SK-N-SH (cell line): ENCODE measurements around the gene ANKRD44. TPM values are rescaled to one million over a fixed set of nuclear protein-coding genes. Genes with fewer than 3 reads are reported as not detected.

Source experiments
- CTCF ChIA-PET: fragments of 300-600, 350-600 bp; formaldehyde crosslinking; extraction: SDS; loops from one replicate; lab custom pipeline; 2021; lab: Yijun Ruan, JAX
- POLR2A ChIA-PET: fragments of 350-600 bp; sonication (Branson Sonifier 250); formaldehyde crosslinking; extraction: SDS; loops from one replicate; lab custom pipeline; 2020; ENCODE audit warnings: antibody characterized with exemption, inconsistent platforms; lab: Yijun Ruan, JAX
- DNase-seq: peaks from one replicate; pipeline ENCODE4 v3.0.0; 2012
- H2AFZ ChIP-seq: fragments of 200-600 bp; sonication (generic); 2 replicates; pipeline ENCODE4 v1.8.1; 2016; ENCODE audit warnings: antibody characterized with exemption, mild to moderate bottlenecking, low read depth
- H3F3A ChIP-seq: fragments of 200-600 bp; sonication (generic); replicated peaks from 2 replicates; pipeline ENCODE3; 2016; ENCODE audit warnings: antibody characterized with exemption, mild to moderate bottlenecking; ENCODE audit not compliant: insufficient read depth
- H3K27ac ChIP-seq, 2 experiments: fragments of 200-500 bp in 1 of 2; fragments of 200-600 bp in 1 of 2; sonication (Bioruptor generic) in 1 of 2; sonication (generic), shearing (Covaris generic) in 1 of 2; 2 replicates each; pipeline versions ENCODE4 v1.5.1 to v1.6.1; 2014 to 2016; ENCODE audit warnings: low read depth in 2 of 2, inconsistent platforms in 1 of 2, low read length in 1 of 2, mild to moderate bottlenecking in 1 of 2, mixed read lengths in 1 of 2
- H3K27me3 ChIP-seq: fragments of 200-600 bp; sonication (generic), shearing (Covaris generic); 2 replicates; pipeline ENCODE4 v1.6.1; 2016; ENCODE audit warnings: mixed run types; ENCODE audit not compliant: insufficient read depth
- H3K36me3 ChIP-seq, 2 experiments: fragments of 200-500 bp in 1 of 2; fragments of 200-600 bp in 1 of 2; sonication (Bioruptor generic) in 1 of 2; sonication (generic) in 1 of 2; replicated peaks in 1 of 2; 2 replicates each; pipeline versions ENCODE3 to v1.5.1; 2014 to 2016; ENCODE audit warnings: low read length in 1 of 2, mild to moderate bottlenecking in 1 of 2; ENCODE audit not compliant: insufficient read depth in 2 of 2, control insufficient read depth in 1 of 2
- H3K4me1 ChIP-seq, 2 experiments: fragments of 200-500 bp in 1 of 2; fragments of 200-600 bp in 1 of 2; sonication (Bioruptor generic) in 1 of 2; sonication (generic), shearing (Covaris generic) in 1 of 2; 2 replicates each; pipeline versions ENCODE4 v1.5.1 to v1.6.1; 2014 to 2016; ENCODE audit warnings: low read depth in 1 of 2, low read length in 1 of 2, mixed run types in 1 of 2; ENCODE audit not compliant: insufficient read depth in 2 of 2, control insufficient read depth in 1 of 2
- H3K4me2 ChIP-seq: fragments of 200-600 bp; sonication (generic), shearing (Covaris generic); 2 replicates; pipeline ENCODE4 v1.6.1; 2017; ENCODE audit warnings: mixed run types
- H3K4me3 ChIP-seq, 2 experiments: fragments of 200-500 bp in 1 of 2; fragments of 200-600 bp in 1 of 2; sonication (Bioruptor generic) in 1 of 2; sonication (generic), shearing (Covaris generic) in 1 of 2; 2 replicates each; pipeline versions ENCODE4 v1.5.1 to v1.8.1; 2014 to 2016; ENCODE audit warnings: low read depth in 2 of 2, inconsistent platforms in 1 of 2, low read length in 1 of 2, mild to moderate bottlenecking in 1 of 2, mixed read lengths in 1 of 2, moderate library complexity in 1 of 2
- H3K79me2 ChIP-seq: fragments of 200-600 bp; sonication (generic); 2 replicates; pipeline ENCODE4 v1.8.1; 2017; ENCODE audit warnings: mild to moderate bottlenecking; ENCODE audit not compliant: insufficient read depth
- H3K9ac ChIP-seq: fragments of 200-600 bp; sonication (generic); 2 replicates; pipeline ENCODE4 v1.6.1; 2017; ENCODE audit warnings: mixed run types
- H3K9me2 ChIP-seq: fragments of 200-600 bp; sonication (generic); 2 replicates; pipeline ENCODE4 v1.6.1; 2017; ENCODE audit warnings: mixed run types
- H3K9me3 ChIP-seq: fragments of 200-600 bp; sonication (generic); 2 replicates; pipeline ENCODE4 v1.6.1; 2017; ENCODE audit warnings: mixed run types, mild to moderate bottlenecking, moderate library complexity
- H4K20me1 ChIP-seq: fragments of 200-600 bp; sonication (generic); 2 replicates; pipeline ENCODE4 v1.6.1; 2017; ENCODE audit warnings: mild to moderate bottlenecking, mixed run types; ENCODE audit not compliant: insufficient read depth
- EP300 ChIP-seq, 2 experiments: IDR thresholded peaks; 2 replicates each; pipeline versions ENCODE4 v1.4.0 to v1.6.1; 2012; ENCODE audit warnings: borderline replicate concordance in 1 of 2, low read depth in 1 of 2, low read length in 1 of 2
- EZH2phosphoT487 ChIP-seq: fragments of 200-600 bp; sonication (generic); IDR thresholded peaks from 2 replicates; pipeline ENCODE4 v1.6.1; 2017; ENCODE audit warnings: low read depth, mixed run types, mild to moderate bottlenecking, antibody characterized with exemption, moderate library complexity, borderline replicate concordance
- FOSL2 ChIP-seq: IDR thresholded peaks from 2 replicates; pipeline ENCODE4 v1.4.0; 2012; ENCODE audit warnings: low read depth, mild to moderate bottlenecking, moderate library complexity, borderline replicate concordance
- GABPA ChIP-seq: IDR thresholded peaks from 2 replicates; pipeline ENCODE4 v1.4.0; 2012; ENCODE audit warnings: low read depth, mild to moderate bottlenecking
- JUND ChIP-seq: IDR thresholded peaks from 2 replicates; pipeline ENCODE4 v1.4.0; 2012
- MEF2A ChIP-seq: IDR thresholded peaks from 2 replicates; pipeline ENCODE4 v1.4.0; 2012; ENCODE audit warnings: low read depth, borderline replicate concordance
- POLR2AphosphoS5 ChIP-seq: IDR thresholded peaks from 2 replicates; pipeline ENCODE4 v1.6.1; 2012; ENCODE audit warnings: low read depth, low read length
- RAD21 ChIP-seq: IDR thresholded peaks from 2 replicates; pipeline ENCODE4 v1.6.1; 2012; ENCODE audit warnings: mild to moderate bottlenecking, low read length
- SIN3A ChIP-seq: IDR thresholded peaks from 2 replicates; pipeline ENCODE4 v1.6.1; 2012; ENCODE audit warnings: low read depth, mild to moderate bottlenecking, low read length, moderate library complexity, borderline replicate concordance
- TEAD4 ChIP-seq: IDR thresholded peaks from 2 replicates; pipeline ENCODE4 v1.4.0; 2012; ENCODE audit warnings: mild to moderate bottlenecking, borderline replicate concordance; ENCODE audit not compliant: insufficient read depth
- WGBS: methylation state at CpG from one replicate; pipeline ENCODE4 v1.1.6; 2017; ENCODE audit warnings: low lambda C conversion rate; 5-methylcytosine and 5-hydroxymethylcytosine counted together
- polyA plus RNA-seq, 3 experiments: library from polyadenylated mRNA; depleted of rRNA; stranded (reverse); fragments of >200 nt; gene quantifications; 2 replicates each; pipeline ENCODE4 v1.2.3, GENCODE V29; 2012
- TF ChIP-seq, protein P1 (sequence below): fragments of 150-350 bp; IDR thresholded peaks from 2 replicates; pipeline ENCODE4 v1.6.1; 2016; ENCODE audit warnings: mild to moderate bottlenecking, low read depth, low read length
- TF ChIP-seq, protein P2 (sequence below): IDR thresholded peaks from 2 replicates; pipeline ENCODE4; 2012
- TF ChIP-seq, protein P3 (sequence below): IDR thresholded peaks from 2 replicates; pipeline ENCODE4 v1.4.0; 2012; ENCODE audit warnings: low read depth, borderline replicate concordance

ANKRD44 gene
- polyA plus RNA-seq, 1 of the 3 experiments (the other 2 are of a cell fraction) = 12.5 TPM

DNA sequence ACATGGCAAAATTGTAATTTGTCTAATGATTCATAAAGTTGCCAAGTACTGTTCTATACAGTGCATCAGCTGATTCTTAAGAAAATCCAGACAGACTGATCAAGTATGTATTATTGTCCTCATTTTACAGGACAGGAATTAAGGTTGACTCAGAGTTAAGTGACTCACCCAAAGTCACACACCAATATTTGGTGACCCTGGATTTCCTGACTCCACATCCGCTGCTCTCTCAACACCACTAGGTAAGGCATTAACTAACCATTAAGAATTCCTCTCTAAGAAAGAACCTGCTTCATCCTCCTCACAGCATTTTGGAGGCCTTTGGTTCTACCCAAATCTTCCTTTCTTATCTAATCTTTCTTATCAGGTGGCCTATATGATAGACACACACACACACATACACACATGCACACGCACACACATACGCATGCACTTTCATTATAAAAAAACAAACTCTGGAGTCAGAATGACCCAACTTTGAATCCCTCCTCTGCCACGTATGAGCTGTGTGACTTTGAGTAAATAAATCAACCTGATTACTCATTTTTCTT is 150.8 kb downstream of the ANKRD44 start:
- POLR2A ChIA-PET = interaction anchor here (0.6 kb wide), 1 partner anchor 171 kb away, joined by 3 read pairs; no protein-coding TSS in a partner anchor
- no peaks in the 10 kb centered on the region for H3K36me3 ChIP-seq
- no peak for TF ChIP-seq TEAD4
- no peak for TF ChIP-seq GABPA
- TF ChIP-seq SIN3A = no peak
- no peak for TF ChIP-seq POLR2AphosphoS5
- no peak for TF ChIP-seq RAD21
- TF ChIP-seq, protein P1, sequence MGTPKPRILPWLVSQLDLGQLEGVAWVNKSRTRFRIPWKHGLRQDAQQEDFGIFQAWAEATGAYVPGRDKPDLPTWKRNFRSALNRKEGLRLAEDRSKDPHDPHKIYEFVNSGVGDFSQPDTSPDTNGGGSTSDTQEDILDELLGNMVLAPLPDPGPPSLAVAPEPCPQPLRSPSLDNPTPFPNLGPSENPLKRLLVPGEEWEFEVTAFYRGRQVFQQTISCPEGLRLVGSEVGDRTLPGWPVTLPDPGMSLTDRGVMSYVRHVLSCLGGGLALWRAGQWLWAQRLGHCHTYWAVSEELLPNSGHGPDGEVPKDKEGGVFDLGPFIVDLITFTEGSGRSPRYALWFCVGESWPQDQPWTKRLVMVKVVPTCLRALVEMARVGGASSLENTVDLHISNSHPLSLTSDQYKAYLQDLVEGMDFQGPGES = no peak
- TF ChIP-seq JUND = peak; percentile 27; the same call in 1 of the 2 replicates
- TF ChIP-seq, protein P2, sequence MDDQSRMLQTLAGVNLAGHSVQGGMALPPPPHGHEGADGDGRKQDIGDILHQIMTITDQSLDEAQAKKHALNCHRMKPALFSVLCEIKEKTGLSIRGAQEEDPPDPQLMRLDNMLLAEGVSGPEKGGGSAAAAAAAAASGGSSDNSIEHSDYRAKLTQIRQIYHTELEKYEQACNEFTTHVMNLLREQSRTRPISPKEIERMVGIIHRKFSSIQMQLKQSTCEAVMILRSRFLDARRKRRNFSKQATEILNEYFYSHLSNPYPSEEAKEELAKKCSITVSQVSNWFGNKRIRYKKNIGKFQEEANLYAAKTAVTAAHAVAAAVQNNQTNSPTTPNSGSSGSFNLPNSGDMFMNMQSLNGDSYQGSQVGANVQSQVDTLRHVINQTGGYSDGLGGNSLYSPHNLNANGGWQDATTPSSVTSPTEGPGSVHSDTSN = peak; percentile 54; the same call in 1 of the 2 replicates
- TF ChIP-seq FOSL2 = peak; percentile 74
- no peak for TF ChIP-seq EZH2phosphoT487
- TF ChIP-seq, protein P3, sequence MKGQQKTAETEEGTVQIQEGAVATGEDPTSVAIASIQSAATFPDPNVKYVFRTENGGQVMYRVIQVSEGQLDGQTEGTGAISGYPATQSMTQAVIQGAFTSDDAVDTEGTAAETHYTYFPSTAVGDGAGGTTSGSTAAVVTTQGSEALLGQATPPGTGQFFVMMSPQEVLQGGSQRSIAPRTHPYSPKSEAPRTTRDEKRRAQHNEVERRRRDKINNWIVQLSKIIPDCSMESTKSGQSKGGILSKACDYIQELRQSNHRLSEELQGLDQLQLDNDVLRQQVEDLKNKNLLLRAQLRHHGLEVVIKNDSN = no peak
- TF ChIP-seq MEF2A = no peak
- no peak for TF ChIP-seq EP300 (IDR thresholded peaks at IDR 0.05; ENCODE audit: borderline replicate concordance in 1 of 2, low read depth in 1 of 2, low read length in 1 of 2)
- H3K9ac ChIP-seq = peak overlapping the region; percentile 2; the same call in 1 of the 2 replicates
- peaks cover 6% of the 10 kb centered on the region; the same call in 1 of the 2 replicates for H3K9me3 ChIP-seq
- H3K27ac ChIP-seq = peak overlapping the region; percentile 58 to 70; a peak in 3 of 4 replicates
- H3F3A ChIP-seq = peaks cover 27% of the 10 kb centered on the region
- H3K4me1 ChIP-seq = peaks cover 16 to 27% of the 10 kb centered on the region in 2 experiments; a peak in 3 of 4 replicates
- H3K4me3 ChIP-seq = no peak overlapping the region
- no peaks in the 10 kb centered on the region for H4K20me1 ChIP-seq
- no peaks in the 10 kb centered on the region for H3K27me3 ChIP-seq
- CTCF ChIA-PET = interaction anchor here (1.2 to 3.6 kb wide), 5 partner anchors 9 to 218 kb away, joined by 3 to 21 read pairs (median 5); no protein-coding TSS in a partner anchor
- H2AFZ ChIP-seq = no peak overlapping the region
- 70% methylated on average over 4 of the region's 4 CpGs for WGBS
- no peak for DNase-seq
- no peaks in the 10 kb centered on the region for H3K79me2 ChIP-seq
- peak overlapping the region; percentile 49 for H3K4me2 ChIP-seq
- no peaks in the 10 kb centered on the region for H3K9me2 ChIP-seq
